SKM-1 treated with dmso at 0.1 percent for 144 hours (cell line): Measurements from ENCODE around the gene PLEKHA5.
"Not testable (repeated sequence)": the region's sequence is repeated elsewhere in the genome, so short reads cannot be mapped to it uniquely, and the experiment has no call there.

Experiments used
- DNase-seq: peaks from one replicate; lab custom pipeline; 2025; ENCODE audit not compliant: unreplicated experiment; lab: John Stamatoyannopoulos, UW

PLEKHA5 gene

GRCh38 chr12:19402211-19402610 is 272.7 kb downstream of the PLEKHA5 start:
- DNase-seq: no peak

DNA sequence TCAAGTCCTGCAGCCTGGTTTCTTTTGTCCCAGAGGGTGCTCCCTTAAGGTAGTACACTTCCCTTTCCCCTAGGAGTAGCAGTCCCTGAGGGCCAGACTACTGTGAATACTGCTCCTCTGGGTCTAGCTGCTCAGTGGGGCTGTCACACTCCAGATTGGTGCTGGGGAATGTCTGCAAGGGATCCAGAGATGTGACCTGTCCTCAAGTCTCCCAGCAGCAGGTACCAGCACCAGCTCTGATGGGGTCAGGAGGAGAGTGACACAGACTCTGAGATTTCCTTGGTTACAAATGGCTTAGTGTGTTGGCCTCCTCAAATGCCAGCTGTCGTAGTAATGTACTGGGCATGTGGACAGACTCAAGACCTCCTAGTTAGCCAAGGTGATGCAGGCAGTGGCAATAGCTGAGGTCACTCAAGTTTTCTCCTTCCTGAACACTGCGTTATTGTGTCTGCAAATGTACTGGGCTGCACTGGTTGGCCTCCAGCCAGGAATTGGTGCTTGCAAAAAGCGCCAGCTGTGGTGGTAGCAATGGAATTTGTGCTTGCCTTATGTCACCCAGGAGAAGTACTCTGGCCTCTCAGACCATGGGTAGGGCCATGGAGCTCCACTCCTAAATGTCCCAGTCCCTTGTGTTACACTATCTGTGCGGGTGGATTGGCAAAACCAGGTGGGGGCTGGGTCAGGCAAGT is 273.4 kb downstream of the PLEKHA5 start:
- no peak for DNase-seq

GRCh38 chr12:19404242-19404880 is 274.8 kb downstream of the PLEKHA5 start:
- DNase-seq: no peak

DNA sequence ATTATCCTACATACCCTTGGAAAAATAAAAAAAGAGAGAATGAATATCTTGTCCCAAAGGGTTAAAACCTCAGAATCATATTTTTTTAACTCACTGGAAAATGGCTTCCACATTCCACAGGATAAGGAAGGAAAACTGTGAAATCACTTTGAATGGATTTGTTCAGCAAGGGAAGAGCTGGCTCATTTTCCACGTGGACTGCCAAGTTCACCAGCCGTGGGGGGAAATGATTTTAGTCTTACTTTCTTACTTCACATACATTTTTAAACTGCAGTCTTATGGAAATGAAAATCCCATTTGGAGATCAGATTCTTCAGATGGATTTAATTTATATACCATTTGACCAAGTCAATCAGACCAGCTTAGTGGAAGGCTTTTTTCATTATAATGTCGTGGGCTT is 279.8 kb downstream of the PLEKHA5 start:
- no peak for DNase-seq

DNA sequence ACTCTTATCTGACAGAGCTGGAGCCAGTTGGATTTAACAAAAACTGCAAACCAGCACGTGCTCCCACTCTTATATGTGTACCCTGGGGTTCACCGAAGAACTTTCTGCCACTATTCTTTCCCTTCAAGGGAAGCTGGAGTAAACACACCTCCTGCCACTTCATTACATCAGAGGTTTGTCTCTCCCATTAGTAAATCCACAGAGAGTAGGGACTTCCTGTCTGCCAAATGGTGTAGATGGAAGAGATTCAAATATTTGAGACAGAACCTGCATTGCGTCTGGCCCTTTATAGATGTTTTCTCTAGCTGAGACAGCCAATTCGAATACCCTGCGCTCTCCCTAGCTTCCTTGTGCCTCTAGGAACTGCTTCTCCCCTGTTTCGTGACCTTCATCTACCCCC is 280.7 kb downstream of the PLEKHA5 start:
- DNase-seq: no peak

DNA sequence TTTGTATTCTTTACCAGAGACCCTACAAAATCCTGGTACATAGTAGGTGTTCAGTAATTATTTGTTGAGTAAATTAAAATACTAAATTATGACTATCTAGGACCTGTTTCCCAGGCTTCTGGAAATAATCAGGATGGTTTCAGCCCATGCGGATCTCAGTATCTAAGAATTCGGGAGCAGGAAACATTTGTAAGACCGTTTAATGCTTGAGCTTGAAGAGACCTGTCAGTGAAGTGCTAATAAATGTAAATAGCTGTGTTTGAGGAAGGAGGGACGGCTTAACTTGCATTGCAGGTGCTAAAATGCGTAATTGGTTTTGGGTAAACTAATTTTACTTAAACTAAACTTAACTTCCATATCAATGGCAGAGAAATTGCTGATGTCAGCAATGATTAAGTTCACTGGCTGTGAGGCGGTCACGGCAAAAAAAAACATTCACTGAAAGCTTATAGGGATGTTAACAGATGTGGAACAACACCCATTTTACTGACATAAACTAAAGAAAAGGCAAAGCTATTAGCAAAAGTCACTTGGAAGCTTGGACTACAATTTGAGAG is 281.2 kb downstream of the PLEKHA5 start:
- no peak for DNase-seq

- no peak for DNase-seq
Measured at GRCh38 chr12:19411234-19412204, 282.0 kb downstream of the PLEKHA5 start.

GRCh38 chr12:19412844-19413243 is 283.3 kb downstream of the PLEKHA5 start:
- no peak for DNase-seq

GRCh38 chr12:19413582-19413981 is 284.0 kb downstream of the PLEKHA5 start:
- DNase-seq: not testable (repeated sequence)

DNA sequence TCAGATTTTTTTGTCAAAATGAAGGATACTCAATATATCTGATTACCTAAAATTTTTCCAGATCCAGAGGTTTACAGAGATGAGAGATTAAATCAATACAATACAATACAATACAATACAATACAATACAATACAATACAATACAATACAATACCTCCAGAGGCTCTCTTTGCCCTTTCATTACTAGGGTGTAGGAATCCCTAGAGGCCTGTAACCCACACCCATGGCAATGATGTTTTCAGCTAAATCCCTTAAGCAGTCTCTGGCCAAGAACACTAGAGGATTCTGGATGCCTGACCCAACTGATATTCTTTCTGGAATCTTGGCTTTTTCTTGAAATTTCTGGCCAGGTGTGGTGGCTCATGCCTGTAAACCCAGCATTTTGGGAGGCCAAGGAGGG is 286.0 kb downstream of the PLEKHA5 start:
- DNase-seq: no peak

- no peak for DNase-seq
Measured at GRCh38 chr12:19419086-19419485, 289.6 kb downstream of the PLEKHA5 start.

DNA sequence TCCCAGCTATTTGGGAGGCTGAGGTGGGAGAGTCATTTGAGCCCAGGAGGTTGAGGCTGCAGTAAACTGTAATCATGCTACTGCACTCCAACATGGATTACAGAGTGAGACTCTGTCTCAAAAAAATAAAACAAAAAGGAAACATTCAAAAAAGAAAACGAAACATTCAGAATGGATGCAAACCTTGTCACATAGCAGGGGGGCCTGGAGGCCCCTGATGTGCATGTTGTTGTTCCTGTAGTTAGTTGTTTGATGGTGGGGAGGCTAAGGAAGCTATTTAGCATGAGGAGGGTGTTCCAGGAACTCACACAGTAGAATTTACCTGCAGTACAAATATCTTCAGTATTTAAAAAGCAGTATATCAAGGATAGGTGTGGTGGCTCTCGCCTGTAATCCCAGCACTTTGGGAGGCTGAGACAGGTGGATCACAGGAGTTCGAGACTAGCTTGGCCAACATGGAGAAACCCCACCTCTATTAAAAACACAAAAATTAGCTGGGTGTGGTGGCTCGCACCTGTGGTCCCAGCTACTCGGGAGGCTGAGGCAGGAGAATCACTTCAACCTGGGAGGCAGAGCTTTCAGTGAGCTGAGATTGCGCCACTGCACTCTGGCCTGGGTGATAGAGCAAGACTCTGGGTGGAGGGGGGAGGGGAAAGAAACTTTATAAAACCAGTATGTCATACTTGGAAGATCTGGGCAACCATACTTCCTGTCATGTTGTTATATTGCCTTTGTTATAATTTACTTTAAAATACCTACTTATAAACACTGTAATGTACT is 292.2 kb downstream of the PLEKHA5 start:
- DNase-seq: no peak

DNA sequence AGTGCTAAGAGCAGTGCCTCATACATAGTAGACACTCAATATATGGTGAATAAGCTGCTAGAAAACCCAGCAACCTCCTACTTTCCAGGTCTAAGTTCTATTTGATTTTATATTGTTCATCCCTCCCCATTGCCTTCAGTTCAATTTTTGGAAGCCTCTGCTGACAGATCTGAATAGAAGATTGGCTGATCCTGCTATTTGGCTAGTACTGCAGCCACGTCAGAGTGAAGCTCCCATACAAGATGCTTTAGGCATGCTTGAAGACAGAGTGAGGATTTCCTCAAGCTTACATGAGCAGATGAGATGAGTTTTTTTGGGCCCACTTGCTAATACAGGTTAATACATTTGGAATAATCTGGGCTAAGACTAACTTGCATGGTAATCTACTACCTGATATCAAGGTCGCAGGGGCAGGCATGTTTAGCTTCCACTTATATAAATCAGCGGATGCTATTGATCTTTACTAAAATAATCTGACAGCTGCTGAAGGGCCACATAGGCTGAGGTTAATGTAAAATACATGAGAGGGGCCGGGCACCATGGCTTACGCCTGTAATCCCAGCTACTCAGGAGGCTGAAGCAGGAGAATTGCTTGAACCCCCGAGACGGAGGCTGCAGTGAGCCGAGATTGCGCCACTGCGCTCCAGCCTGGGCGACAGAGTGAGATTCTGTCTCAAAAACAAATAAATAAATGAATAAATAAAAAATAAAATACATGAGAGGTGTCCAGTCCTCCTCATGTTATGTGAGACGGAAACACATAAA is 293.8 kb downstream of the PLEKHA5 start:
- no peak for DNase-seq
